Measurements from ENCODE around the gene PARVG.

Gene PARVG, protein sequence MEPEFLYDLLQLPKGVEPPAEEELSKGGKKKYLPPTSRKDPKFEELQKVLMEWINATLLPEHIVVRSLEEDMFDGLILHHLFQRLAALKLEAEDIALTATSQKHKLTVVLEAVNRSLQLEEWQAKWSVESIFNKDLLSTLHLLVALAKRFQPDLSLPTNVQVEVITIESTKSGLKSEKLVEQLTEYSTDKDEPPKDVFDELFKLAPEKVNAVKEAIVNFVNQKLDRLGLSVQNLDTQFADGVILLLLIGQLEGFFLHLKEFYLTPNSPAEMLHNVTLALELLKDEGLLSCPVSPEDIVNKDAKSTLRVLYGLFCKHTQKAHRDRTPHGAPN

DNA sequence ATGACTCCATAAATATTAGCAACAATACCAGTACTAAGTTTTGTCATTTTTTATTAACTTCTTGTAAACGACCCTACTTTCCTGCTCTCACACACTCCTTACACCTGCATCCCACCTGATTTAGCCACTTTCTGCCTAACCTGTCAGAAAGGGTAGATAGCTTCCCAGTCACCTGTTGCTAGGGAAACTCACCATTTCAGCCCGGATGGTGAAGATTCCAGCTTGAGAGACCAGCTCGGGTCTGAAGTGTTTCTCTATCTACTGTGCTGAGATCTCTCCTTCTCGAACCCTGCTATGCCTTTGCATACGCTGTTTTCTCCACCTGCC, at the start of gene PARVG:
PARVG (plus strand) TSS at position 220 of the 327 bp plus-strand sequence. CDS start 2,405 bp downstream, outside the sequence.
- DNase-seq = no peak

DNA sequence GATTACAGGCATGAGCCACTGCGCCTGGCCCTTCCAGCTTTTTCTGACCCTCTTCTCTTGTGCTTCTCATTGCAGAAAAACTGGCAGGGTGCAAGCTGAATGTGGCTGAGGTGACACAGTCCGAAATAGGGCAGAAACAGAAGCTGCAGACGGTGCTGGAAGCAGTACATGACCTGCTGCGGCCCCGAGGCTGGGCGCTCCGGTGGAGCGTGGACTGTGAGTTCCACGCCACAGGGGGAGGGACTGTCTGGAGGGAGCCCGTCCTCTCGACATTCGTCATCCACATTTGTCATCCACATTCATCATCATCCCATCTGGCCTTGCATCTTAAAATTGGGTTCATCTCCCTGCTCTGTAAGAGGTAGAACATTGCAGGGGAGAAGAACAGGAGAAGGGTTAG, 49.3 kb upstream of the PARVG start:
- no peak for DNase-seq

DNA sequence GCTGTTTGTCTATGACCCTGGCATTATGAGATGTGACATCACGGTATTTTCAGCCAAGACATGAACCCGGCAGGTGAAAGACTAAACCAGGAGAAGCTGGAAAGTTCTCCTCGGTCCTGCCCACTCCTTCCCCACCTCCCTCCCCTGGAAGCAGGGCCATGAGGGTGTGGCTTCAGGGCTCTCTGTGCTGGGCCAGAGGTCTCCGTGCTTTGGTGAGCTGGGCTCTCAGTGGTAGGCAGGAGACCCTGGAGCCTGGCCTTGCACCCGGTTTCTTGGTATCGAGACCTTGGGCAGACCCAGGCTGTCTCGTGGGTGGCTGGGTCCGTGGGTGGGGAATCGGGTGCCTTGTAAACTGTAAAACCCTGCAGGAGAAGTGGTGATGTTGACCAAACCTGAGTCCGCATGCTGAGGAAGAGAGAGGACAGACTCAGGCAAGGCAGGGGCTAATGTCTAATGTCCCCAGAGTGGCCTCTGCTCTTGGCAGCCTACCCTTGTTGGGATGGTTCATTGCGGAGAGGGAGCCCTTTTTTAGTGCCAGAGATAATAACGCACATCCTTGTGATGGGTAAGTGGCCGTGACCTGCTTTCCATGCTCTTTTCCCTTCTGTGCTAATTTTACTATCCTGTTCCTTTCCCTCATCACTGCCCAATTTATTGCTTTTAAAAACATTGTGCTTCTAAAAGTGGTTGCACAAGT, 48.6 kb upstream of the PARVG start:
- DNase-seq = no peak

DNA sequence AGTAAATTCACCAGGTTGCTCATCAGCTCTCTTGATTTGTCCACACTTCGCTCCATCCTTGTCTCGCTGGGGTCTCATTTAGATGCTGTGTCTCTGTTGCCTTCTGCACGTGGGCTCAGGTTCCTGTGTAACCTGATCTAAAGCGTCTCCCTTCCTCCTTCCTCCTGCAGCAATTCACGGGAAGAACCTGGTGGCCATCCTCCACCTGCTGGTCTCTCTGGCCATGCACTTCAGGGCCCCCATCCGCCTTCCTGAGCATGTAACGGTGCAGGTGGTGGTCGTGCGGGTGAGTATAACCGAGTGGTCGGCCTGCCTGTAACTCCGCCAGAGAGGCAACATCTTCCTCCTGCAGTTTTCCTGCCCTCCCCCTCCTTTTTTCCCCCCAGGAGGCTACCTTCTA, 48.0 kb upstream of the PARVG start:
- DNase-seq = no peak

DNA sequence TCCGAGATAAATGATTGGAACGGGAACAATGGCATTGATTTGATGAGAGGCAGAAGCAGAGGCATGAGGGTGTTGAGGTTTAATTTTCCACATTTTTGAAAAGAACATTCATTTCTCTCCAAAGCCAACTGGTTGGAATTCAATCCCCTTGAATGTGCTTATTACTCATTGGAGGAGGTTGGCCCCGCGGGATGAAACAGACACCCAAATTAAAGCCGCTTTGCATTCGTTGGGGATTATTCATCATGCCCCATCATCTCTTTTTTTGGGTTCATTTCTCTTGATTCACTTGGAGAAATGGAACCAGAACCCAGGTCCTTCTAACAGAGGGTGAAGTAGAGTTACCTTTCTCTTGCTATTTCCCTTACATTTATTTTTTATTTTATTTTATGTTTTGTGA, 47.6 kb upstream of the PARVG start:
- DNase-seq = no peak

DNA sequence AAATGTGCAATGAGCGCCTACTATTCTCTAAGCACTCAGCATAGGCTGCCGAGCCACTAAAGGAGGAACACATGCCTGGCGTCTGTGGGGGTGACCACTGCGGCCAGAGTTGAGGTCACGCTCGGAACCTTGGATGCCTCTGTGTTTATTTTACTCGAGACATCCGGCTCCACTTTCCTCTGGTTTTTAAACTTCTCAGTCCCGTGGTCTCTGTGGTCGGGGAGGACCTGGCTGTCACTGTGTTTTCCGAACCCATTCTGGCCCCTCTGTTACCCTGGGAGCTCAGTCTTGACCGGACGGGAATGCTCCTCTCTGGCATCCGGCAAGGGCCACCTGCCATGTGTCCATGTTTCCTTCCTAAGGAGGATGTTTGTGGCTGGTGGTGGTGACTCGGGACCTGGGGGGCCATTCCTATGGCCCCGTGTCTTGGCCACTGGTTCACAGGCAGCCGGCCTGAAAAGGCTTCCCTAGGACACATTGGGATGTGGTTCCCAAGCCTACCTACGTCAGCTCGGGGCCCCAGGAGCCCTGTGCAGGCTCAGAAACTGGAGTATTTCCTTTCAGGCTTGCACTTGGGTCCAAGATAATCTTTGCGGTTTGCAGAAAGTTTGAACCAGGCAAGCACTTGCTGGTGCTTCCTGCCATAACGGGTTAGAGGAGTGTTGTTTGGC, 46.7 kb upstream of the PARVG start:
- no peak for DNase-seq

DNA sequence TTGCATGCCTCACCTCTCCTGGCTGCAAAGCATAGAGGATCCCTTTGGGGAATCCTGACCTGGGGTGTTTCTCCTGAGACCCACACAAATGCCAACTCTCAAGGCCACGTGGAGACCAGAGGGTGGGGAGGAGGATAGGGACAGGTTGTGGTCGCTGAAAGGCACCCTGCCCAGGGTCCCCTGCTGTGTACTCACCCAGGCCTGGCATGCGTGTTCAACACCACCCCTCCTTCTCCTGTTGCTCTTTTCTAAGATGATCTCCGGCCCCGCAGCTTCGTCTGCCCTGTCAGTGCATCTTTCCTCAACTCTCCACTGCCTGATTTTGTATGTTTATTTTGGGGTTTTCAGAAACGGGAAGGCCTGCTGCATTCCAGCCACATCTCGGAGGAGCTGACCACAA, 44.6 kb upstream of the PARVG start:
- DNase-seq = no peak

DNA sequence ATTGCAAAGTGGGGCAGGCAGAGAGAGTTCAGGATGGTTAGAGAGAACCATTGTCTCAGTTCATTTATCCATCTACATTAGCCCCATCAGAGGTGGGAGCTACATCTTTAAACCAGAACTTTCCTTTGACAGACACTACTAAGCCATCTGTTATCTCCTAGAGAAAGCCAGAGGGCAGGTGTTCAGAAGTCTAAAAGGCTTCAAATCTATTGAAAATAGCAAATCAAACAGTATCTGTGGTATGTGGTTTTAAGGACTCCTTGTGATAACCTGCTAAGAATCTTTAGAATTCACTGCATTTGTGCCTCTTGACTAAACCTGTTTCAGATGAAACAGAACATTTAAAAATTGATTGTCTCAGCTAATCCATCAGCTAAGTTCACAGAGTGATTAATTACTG, 43.9 kb upstream of the PARVG start:
- DNase-seq = no peak

DNA sequence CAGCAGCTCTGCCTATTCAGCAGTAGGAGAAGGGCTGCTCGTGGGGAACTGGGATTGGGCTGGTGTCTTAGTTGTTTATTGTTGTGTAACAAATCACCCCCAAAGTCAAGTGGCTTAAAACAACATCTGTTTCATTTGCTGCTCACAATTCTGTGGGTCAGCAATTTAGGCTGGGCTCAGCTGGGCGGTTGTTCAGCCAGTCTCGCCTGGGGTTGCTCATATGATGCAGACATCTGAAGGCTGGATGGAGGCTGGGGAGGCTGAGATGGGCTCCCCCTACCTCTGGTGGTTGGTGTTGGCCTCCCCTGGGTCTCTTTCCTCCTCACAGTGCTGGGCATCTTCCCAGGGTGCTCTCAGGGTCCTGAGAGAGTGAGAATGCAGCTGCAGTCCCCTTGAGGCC, 43.3 kb upstream of the PARVG start:
- no peak for DNase-seq

DNA sequence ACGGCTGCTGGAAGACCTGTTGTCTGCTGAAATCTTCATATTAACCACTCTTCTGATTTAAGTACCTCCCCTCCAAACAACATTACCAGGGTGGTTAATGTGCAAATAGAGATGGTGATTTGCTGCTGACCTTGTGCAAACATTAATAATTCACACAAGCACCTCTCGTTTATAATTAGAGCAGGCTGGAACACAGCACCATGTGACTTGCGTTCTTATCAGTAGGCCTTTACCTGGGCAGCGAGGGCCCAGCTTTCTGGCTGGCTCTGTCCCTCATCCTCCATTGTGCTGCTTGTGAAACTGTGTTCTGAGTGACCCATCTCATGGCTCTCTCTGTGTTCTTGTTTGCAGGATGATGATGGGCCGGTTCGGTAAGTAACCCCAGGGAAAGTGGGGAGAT, 41.0 kb upstream of the PARVG start:
- no peak for DNase-seq

DNA sequence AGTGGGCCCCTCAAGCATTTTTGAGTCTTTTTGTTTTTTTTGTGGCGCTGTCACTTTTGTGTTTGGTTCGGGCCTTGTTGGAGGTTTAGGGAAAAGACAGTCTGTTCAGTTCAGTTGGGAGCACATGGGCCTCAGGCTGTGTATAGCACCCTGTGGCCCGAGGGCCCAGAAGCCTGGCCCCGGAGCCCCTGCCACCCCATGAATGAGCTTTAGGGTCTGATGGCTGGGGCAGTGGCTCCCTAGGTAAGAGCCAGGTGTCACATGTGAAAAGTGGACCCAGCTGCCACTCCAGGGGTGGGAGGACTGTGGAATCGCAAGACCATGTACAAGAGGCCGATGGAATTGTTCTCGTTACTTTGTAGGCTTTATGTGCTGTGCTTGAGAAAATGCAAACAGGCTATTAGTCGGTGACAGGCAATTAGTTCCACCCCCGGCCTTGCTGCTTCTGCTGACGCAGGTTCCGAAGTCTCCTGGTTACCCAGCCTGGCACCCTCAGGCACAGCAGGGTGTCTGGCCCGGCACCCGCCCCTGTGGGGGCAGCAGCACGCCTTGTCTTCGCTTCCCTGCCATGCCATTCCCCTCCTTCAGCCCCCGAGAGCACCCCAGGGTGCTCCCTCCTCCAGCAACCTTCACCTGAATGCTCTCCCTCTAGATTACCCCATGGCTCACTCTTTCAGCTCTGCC, 38.2 kb upstream of the PARVG start:
- no peak for DNase-seq

DNA sequence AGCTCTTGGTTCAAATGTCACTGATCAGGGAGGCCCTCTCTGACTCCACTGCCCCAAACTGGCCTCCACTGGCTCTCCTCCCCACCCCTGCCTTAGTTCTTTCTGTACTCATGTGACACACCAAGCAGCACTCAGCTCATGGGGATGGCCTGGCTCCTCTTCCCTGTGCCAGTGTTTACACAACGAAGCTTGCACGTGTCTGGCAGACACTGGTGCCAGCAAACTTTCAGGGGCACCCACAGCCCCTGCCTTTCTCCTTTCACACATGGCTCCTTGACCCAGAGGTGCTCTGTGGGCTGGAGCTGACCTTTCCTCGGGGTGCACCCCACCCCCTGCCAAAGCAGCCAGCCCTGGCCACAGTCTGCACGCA, 37.6 kb upstream of the PARVG start:
- DNase-seq = no peak

DNA sequence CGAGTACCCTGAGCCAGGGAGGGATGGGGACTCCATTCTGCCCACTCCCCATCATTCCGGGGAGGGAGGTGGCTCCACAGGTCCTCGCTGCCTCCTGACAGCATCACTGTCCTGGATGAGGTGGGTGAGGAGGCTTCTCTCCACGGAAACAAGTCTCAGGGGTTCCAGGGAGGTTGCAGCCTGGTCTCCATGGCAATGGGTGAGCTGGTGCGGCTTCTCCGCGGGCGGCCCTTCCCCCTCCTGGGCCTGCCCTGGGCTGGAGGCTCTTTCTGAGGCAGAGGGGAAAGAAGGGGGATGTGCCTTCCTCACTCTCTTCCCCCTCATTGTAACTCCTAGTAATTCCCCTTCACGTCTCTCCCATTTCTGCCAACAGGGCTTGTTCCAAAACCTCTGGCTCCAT, 37.1 kb upstream of the PARVG start:
- DNase-seq = no peak

DNA sequence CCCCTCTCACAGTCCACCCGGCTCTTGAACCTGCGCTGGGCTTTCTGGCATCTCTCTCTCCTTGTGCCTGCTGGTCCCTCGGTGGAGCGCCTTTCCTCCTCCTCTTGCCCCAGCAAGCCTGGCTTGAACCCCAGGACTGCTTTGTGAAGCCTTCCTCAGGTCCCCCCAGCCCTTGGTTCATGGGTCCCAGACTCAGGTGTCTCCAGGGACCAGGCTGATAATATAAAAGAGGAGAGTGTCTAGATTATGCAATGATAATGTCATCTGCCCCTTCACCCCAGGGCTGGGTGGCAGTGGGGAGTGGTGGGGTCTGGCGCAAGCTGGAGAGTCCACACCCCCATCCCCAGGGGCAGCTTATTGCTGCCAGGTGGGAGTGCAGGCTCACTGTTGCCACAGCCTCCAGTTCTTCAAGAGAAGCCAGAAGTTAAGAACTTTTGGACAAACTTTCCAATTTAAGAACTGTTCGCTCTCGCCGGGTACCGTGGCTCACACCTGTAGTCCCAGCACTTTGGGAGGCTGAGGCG, 36.6 kb upstream of the PARVG start:
- no peak for DNase-seq

DNA sequence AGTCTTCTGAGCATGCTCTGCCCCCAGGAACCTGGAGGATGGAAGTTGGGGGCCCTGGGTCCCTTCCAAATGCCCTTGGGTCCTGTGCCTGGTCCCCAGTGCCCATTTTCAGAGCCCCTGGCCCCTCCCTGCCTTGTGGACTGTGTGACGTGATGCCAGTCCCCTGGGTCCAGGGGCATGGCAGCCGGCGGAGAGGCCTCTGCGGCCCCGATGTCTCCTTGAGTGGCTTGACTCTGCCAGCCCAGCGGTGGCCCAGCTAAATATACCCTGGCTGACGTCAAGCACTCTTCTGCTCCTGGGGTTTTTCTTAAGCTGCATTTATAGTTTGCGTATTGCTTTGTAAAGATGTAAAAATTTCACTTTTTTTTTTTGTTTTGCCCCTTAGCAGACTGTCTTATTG, 35.2 kb upstream of the PARVG start:
- DNase-seq = no peak

DNA sequence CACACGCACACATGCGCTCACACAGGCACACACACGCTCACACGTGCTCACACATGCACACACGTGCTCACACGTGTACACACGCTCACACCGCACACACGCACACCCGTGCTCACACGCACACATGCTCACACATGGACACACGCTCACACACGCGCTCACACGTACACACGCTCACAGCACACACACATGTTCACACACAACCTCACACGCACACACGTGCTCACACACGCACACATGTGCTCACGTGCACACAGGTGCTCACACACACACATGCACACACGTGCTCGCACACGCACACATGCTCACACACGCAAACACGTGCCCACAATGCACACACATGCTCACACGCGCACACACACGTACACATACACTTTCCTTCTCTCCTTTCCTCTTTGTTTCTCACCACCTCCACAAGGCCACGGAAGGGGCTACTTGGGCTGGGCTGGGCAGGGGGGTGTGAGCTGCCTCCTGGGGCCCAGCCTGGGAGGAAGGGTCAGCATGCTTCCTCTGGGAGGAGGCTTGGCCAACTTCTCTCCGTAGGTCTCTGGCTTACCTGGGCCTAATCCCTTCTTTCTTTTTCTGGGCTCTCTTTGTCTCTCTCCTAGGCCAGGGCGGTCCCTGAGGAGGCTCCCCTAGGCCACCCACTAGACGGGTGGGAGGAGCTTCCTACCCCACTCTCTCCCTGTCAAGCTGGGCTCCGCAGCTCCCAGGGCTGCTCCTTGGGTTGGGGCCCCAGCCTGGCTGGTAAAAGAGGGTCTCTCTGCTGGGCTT, 34.5 kb upstream of the PARVG start:
- no peak for DNase-seq

DNA sequence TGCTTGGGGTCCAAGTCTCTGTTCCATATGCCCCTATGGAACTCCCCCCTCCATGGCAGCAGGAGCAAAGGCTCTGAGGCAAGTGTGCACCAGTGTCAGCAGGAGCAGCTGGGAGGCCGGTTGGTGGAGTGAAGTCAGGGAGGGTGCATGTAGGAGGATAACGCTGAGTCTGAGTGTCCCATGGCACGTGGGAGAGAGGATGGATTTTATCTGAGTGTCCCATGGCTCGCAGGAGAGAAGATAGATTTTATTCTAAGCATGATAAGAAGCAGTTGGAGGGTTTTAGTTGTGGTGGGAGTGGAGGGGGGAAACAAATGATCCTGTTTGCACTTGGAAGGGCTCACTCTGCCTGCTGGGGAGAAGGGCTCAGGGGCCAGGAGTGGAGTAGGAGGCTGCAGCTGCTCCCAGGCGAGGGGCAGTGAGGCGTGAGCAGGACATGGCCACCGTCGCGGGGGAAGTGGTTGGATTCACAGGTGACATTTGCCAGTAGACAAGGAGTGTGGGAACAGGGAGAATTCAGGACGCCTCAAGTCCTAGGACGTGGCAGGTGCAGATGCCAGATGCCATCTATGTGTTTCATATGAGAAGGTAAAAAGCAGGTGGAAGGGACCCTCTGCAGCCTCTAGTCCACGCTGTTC, 33.6 kb upstream of the PARVG start:
- no peak for DNase-seq

DNA sequence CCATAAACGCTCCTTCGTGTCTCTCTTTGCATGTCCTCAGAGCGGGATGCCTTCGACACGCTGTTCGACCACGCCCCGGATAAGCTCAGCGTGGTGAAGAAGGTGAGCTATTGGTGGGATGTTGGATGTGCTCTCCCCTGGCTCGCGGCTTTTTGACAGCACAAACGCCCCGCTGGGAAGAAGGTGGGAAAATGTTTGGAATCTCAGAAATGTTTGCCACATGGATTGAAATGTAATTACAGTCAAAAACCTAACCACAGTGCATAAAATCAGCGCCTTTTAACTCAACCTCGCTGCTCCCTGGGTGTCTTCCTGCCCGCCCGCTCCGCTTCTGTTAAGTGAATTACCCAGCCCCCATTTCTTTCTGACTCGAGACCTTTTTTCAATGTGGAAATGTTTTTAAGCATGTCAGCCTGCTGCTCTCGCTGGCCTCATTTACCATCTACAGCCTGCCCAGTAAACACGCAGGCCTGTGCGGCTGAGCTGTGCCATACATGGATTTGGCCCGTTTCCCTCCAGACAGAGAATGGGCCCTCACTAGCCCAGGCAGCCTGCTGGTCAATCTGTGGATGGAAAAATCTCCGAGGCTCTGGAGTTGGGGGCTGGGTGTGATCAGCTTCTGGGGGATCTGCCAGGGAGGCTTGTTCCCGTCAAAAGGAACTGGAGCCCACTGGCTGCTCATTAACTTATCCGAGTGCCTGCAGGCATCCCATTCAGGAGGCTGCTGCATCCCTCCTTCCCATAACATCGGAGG, 32.7 kb upstream of the PARVG start:
- no peak for DNase-seq

DNA sequence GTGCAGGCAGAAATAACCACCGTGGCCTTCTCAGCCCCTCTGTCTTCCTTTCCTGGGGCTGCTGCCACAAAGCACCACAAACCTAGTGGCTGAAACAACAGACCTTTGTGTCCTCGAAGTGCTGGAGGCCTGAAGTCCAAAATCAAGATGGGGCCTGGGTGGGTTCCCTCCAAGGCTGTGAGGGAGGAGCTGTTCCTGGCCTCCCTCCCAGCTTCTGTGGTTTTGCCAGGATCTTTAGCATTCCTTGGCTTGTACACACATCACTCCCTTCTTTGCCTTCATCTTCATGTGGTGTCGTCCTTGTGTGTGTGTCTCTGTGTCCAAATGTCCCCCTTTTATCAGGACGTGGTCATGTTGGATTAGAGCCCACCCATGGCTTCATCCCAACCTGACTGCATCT, 29.0 kb upstream of the PARVG start:
- no peak for DNase-seq

DNA sequence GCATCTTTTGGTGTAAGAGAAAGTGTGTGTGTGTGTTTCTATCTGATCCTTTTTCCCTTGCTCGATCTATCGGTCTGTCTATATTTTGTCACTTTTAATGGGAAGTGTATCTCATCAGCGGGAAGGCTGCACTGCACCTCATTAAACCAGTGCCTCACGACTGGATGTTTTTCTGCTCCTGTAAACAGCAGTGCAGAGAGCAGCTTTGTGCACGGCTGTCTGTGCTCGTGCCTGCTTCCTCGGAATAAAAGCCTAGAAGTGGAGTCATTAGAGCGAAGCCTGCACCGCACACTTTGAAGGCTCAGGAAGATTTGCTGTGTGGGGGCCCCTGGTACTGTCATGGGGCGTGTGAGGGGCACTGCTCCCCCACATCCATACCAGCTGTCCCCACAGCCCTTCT, 27.0 kb upstream of the PARVG start:
- no peak for DNase-seq

DNA sequence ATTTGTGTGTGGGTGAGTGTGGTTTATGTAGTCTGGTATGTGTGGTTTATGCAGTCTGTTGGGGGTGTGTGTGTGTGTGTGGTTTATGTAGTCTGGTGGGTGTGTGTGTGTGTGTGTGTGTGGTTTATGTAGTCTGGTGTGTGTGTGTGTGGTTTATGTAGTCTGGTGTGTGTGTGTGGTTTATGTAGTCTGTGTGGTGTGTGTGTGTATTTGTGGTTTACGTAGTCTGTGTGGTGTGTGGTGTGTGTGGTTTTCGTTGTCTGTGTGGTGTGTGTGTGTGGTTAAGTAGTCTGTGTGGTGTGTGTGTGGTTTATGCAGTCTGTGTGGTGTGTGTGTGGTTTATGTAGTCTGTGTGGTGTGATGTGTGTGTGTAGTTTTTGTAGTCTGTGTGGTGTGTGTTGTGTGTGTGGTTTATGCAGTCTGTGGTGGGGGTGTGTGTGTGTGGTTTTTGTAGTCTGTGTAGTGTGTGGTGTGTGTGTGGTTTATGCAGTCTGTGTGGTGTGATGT, 26.2 kb upstream of the PARVG start:
- no peak for DNase-seq

Measured in activated CD8-positive, alpha-beta memory T cell treated with anti-CD3 and anti-CD28 coated beads for 24 hours (primary cell).